Type B pancreatic cell (in vitro differentiated cells): ENCODE data around the gene FOXC1. TPM values are rescaled to one million over a fixed set of nuclear protein-coding genes. Genes with fewer than 3 reads are reported as not detected.

Source experiments
- DNase-seq: peaks from one replicate; pipeline ENCODE4 v3.0.0; 2021; ENCODE audit warnings: mixed read lengths; ENCODE audit not compliant: unreplicated experiment; ENCODE audit errors: extremely low spot score
- H3K27ac Mint-ChIP-seq: 2 replicates; pipeline ENCODE4 v1.8.0; 2021; ENCODE audit warnings: mild to moderate bottlenecking, mixed read lengths
- H3K27me3 Mint-ChIP-seq: 2 replicates; pipeline ENCODE4 v1.8.0; 2021; ENCODE audit warnings: mixed read lengths
- H3K36me3 Mint-ChIP-seq: 2 replicates; pipeline ENCODE4 v1.8.0; 2021; ENCODE audit warnings: mixed read lengths
- H3K4me1 Mint-ChIP-seq: one replicate; pipeline ENCODE4 v1.8.0; 2021; ENCODE audit warnings: mixed read lengths; ENCODE audit not compliant: unreplicated experiment
- H3K4me3 Mint-ChIP-seq: 2 replicates; pipeline ENCODE4 v1.8.0; 2021; ENCODE audit warnings: mild to moderate bottlenecking, mixed read lengths
- H3K9me3 Mint-ChIP-seq: 2 replicates; pipeline ENCODE4 v1.8.0; 2021; ENCODE audit warnings: mixed read lengths
- CTCF ChIP-seq: fragments of 200-600 bp; sonication (generic); conservative IDR thresholded peaks from 2 replicates; pipeline ENCODE4 v1.5.0; 2021; ENCODE audit warnings: antibody characterized with exemption, mild to moderate bottlenecking
- total RNA-seq: library from RNA; stranded (reverse); gene quantifications from 2 replicates; pipeline ENCODE4 v1.2.1, GENCODE V29; 2021; ENCODE audit warnings: low replicate concordance

The FOXC1 gene
- total RNA-seq, 1 donor from 2014 or later: 53.5 TPM

DNA sequence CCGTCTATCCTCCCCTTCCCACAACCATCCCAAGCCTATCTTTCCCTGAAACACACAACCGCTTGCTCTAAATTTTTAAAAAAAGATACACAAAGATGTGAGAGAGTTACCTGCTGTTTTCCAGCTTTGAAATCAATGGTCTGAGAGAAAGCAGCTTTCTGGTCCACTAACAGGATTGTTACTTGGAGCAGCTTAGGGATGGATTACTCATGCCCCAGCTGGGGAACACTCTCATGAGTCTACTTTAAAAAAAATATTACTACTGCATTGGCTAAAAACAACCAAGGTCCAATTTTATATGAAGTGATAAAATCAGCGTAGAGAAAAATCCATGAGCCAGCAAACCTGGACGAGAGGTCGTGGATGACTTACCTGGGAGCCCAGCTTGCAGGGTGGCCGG is 29.6 kb upstream of the FOXC1 start:
- Mint-ChIP-seq H3K27me3 (peaks cover 7% of the 10 kb centered on the region), H3K4me1 (peaks cover 14% of the 10 kb centered on the region), H3K4me3 (no peak overlapping the region), H3K9me3 (no peaks in the 10 kb centered on the region), H3K27ac (no peak overlapping the region), H3K36me3 (no peaks in the 10 kb centered on the region)
- DNase-seq: no peak
- no peak for TF ChIP-seq CTCF

DNA sequence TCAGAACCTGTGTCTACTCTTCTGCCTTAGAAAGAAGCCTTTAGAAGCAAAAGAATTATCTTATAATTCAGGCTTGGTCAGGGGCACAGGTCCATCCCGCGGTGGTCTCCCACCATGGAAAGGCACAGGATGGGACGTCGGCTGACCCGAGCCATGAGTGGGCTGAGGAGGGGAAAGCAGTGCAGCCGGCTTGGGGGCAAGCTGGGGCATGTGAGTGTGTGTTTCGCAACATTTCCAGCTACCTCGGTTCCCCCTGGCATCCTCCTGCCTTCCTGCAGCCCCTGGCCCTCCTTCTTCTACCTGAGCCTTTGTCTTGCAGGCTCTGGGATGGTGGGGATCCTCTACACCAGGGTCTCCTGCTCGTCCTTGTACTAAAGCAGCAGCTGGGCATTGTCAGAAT is 29.1 kb upstream of the FOXC1 start:
- H3K9me3 Mint-ChIP-seq: no peaks in the 10 kb centered on the region

GRCh38 chr6:1581120-1581991 is 28.4 kb upstream of the FOXC1 start:
- DNase-seq: peak; percentile 51
- Mint-ChIP-seq H3K4me1 (peaks cover 1% of the 10 kb centered on the region), H3K27ac (no peak overlapping the region), H3K9me3 (no peaks in the 10 kb centered on the region), H3K4me3 (no peak overlapping the region), H3K27me3 (peaks cover 7% of the 10 kb centered on the region), H3K36me3 (no peaks in the 10 kb centered on the region)
- TF ChIP-seq CTCF: no peak

More for the DNA sequence above, 29.1 kb upstream of the FOXC1 start:
- Mint-ChIP-seq H3K4me3 (no peak overlapping the region), H3K4me1 (peaks cover 9% of the 10 kb centered on the region), H3K27me3 (peaks cover 7% of the 10 kb centered on the region), H3K36me3 (no peaks in the 10 kb centered on the region), H3K27ac (no peak overlapping the region)
- no peak for DNase-seq
- TF ChIP-seq CTCF: no peak

DNA sequence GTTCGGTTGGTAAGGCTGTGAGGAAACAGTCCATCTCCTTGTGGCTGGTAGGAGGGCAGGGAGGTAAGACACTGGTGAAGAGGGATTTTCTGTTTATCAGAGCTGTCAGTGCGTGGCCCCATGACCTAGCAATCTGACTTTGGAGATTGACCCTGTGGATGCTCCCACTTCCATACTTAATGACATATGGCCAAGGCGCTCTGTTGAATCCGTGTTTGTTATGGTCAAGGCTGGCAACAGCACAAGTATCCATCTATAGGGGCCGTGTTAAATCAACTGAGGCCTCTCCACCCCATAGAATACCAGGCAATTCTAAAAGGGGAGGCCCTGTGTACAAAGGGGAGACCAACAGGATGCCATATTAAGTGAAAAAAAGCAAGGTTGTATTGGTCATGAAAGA is 25.6 kb upstream of the FOXC1 start:
- peaks cover 3% of the 10 kb centered on the region for H3K4me1 Mint-ChIP-seq
- H3K36me3 Mint-ChIP-seq: no peaks in the 10 kb centered on the region
- no peak overlapping the region for H3K27ac Mint-ChIP-seq
- H3K9me3 Mint-ChIP-seq: peaks cover 1% of the 10 kb centered on the region
- no peak for DNase-seq
- no peak for TF ChIP-seq CTCF
- no peak overlapping the region for H3K4me3 Mint-ChIP-seq
- peaks cover 4% of the 10 kb centered on the region for H3K27me3 Mint-ChIP-seq

- DNase-seq: peak; percentile 32
- no peak overlapping the region for H3K4me3 Mint-ChIP-seq
- no peaks in the 10 kb centered on the region for H3K36me3 Mint-ChIP-seq
- no peak overlapping the region for H3K27ac Mint-ChIP-seq
- H3K4me1 Mint-ChIP-seq: peaks cover 5% of the 10 kb centered on the region
- H3K9me3 Mint-ChIP-seq: peaks cover 7% of the 10 kb centered on the region
- TF ChIP-seq CTCF: no peak
- peaks cover 8% of the 10 kb centered on the region for H3K27me3 Mint-ChIP-seq
Observed at GRCh38 chr6:1584996-1585668, 24.6 kb upstream of the FOXC1 start.
